ENCODE data around the gene STRBP.

Gene STRBP

DNA sequence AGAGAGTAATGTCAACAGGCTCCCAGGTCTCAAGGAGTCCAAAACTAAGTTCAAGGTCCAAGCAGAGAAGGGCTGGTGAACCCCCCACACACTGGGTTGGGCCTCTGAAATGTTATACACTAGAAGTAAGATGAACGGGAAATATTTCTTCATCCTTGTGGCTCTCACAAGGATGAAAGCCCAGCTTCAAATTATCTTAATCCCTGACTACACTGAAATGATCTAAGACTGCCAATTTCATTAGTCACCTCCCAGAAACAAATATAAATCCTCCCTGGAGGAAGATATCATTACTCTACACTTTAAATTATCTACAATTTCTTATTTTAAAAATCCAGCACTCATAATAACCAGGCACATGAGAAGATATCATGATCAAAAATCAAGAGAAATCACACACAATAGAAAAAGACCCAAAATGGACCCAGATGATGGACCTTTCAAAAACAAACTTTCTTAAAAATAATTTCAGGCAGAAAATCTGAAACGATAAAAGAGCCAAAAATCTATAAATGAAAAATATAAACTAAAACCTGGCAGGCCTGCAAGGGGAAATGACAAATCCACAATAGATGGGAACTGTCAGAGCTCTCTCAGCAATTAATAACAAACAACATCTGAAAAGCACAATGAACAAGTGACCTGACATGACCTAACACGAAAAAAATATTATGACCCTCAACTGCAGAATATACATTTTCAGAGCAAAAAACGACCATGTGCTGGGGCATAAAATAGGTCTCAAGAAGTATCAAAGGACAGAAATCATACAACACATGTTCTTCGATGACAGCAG lies 117.5 kb downstream of the STRBP start:
- no peak for DNase-seq (ENCODE audit: extremely low spot score)
- POLR2A ChIA-PET: no interaction called here
- TF ChIP-seq, protein P1, sequence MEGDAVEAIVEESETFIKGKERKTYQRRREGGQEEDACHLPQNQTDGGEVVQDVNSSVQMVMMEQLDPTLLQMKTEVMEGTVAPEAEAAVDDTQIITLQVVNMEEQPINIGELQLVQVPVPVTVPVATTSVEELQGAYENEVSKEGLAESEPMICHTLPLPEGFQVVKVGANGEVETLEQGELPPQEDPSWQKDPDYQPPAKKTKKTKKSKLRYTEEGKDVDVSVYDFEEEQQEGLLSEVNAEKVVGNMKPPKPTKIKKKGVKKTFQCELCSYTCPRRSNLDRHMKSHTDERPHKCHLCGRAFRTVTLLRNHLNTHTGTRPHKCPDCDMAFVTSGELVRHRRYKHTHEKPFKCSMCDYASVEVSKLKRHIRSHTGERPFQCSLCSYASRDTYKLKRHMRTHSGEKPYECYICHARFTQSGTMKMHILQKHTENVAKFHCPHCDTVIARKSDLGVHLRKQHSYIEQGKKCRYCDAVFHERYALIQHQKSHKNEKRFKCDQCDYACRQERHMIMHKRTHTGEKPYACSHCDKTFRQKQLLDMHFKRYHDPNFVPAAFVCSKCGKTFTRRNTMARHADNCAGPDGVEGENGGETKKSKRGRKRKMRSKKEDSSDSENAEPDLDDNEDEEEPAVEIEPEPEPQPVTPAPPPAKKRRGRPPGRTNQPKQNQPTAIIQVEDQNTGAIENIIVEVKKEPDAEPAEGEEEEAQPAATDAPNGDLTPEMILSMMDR (IDR thresholded peaks at IDR 0.05; ENCODE audit: control extremely low read depth, extremely low read depth, low read depth, missing control alignments): no peak
- CTCF ChIA-PET: no interaction called here

DNA sequence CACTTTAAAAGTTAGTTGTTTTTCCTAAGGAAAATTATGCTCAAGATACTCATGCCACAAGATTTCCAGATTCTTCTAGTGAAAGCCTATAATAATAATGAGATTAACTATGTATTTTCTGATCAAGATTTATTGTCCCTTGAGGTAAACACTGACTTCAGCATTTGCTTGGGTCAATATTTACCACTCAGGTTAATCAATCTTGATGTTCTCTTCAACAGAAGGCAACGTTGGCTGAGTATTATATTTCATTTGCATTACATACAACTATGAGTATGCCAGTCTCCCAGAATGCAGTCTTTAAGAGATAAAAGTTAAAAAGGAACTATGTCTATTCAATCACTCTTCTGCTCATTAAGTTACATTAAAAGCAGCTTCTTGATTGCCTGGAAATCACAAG lies 119.3 kb downstream of the STRBP start:
- TF ChIP-seq, protein P1 (IDR thresholded peaks at IDR 0.05; ENCODE audit: control extremely low read depth, extremely low read depth, low read depth, missing control alignments): no peak
- ChIA-PET CTCF (interaction anchor here (0.9 kb wide), 1 partner anchor 19 kb away, joined by 3 read pairs; no protein-coding TSS in a partner anchor), POLR2A (no interaction called here)
- no peak for DNase-seq (ENCODE audit: extremely low spot score)

DNA sequence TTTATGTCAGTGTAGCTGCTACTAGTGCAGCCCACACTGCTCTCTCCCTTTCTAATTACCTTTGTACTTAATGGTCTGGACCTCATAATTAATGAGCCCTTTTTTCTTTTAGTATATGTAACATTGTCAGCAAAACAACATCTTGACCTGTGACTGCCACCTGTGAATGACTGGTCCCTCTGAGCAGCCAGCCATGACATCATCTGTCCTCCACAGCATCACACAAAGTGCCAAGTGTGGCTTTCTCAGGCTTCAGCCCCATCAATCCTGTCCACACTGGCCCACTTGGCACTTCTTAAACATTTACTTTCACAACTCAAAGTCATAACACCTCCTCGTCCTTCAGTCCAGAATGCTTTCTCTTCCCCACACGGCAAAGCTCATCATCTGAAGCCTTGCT lies 130.2 kb downstream of the STRBP start:
- DNase-seq (ENCODE audit: extremely low spot score): no peak
- TF ChIP-seq, protein P1 (IDR thresholded peaks at IDR 0.05; ENCODE audit: control extremely low read depth, extremely low read depth, low read depth, missing control alignments): no peak
- ChIA-PET POLR2A (no interaction called here), CTCF (interaction anchor here (1.3 kb wide), 1 partner anchor 12 kb away, joined by 5 read pairs; no protein-coding TSS in a partner anchor)

DNA sequence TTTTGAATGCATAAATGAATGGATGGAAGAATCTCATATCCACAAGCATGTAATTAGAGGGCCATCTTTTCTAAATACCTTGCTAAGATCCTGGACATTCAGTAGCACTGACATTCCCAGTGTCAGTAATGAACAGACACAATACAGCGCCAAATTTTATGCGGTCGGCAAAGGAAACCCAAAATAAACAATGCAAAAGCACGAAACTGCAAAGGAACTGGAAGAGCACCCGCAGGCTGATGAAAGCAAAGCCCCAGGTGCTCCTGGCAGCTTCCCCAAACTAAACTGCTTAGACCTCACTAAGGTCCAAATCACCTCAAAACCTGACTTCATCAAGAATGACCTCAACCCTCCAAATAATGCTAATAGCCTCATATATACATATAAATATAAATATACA lies 133.0 kb downstream of the STRBP start:
- ChIA-PET CTCF (interaction anchor here (1.7 to 1.8 kb wide), 2 partner anchors 10 to 90 kb away, joined by 5 read pairs; no protein-coding TSS in a partner anchor), POLR2A (no interaction called here)
- TF ChIP-seq, protein P1 (IDR thresholded peaks at IDR 0.05; ENCODE audit: control extremely low read depth, extremely low read depth, low read depth, missing control alignments): no peak
- no peak for DNase-seq (ENCODE audit: extremely low spot score)

DNA sequence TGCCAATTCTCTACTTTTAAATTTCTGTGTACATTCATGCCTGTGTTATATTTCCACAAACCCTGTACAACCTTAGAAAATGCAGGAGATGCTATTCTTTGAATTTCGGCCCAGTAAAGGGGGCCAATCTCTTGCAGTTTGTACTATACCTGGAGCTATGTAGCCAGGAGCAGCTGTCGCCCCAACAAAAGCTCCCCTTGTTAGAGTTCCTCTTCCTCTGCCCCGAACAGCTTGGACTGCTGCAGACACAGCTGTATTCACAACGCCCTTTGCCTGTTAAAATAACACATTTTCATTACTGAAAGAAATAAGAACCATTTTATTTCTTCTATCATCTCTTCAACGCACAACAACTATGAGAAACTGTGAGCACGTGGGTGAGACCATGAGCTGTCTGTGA lies 135.7 kb downstream of the STRBP start:
- TF ChIP-seq, protein P1 (IDR thresholded peaks at IDR 0.05; ENCODE audit: control extremely low read depth, extremely low read depth, low read depth, missing control alignments): no peak
- CTCF ChIA-PET: interaction anchor here (1.1 to 1.5 kb wide), 3 partner anchors 15 to 217 kb away, joined by 3 read pairs; no protein-coding TSS in a partner anchor
- POLR2A ChIA-PET: no interaction called here
- DNase-seq (ENCODE audit: extremely low spot score): no peak

DNA sequence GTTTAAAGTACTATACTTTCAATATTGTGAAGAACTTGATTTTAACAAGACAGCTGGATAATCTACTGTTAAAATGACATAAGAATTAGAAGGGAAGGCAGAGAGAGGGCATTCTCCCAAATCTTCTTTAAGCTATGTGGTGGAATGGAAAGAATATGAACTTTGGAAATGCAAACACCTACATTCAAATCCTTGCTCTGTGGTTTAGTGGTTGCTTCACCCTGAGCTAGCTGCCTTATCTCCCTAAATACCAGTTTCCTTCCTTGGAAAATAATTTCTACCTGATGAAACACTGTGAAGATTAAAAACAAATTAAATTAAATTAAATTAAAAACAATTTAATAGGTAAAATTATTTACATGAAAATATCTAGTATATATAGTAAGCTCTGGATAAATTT lies 136.4 kb downstream of the STRBP start:
- CTCF ChIA-PET: interaction anchor here (1.1 to 1.5 kb wide), 3 partner anchors 14 to 218 kb away, joined by 3 read pairs; no protein-coding TSS in a partner anchor
- DNase-seq (ENCODE audit: extremely low spot score): no peak
- TF ChIP-seq, protein P1 (IDR thresholded peaks at IDR 0.05; ENCODE audit: control extremely low read depth, extremely low read depth, low read depth, missing control alignments): no peak
- POLR2A ChIA-PET: no interaction called here

Data from GM10248 (cell line).